Ovary (tissue), 9 donors: ENCODE results near the gene ICAM5. TPM values are rescaled to one million over a fixed set of nuclear protein-coding genes. Genes with fewer than 3 reads are reported as not detected.
"Not testable (repeated sequence)": the region's sequence is repeated elsewhere in the genome, so short reads cannot be mapped to it uniquely, and the experiment has no call there.

Experiments used
- DNase-seq, 5 donors: peaks; one replicate each; pipeline ENCODE4 v3.0.0-alpha.2; 2019 to 2020
- H3K27ac ChIP-seq, 2 donors: fragments of 200-600 bp; one replicate each; pipeline versions ENCODE4 v1.5.1 to v1.8.0; 2019 to 2022
- H3K27me3 ChIP-seq: fragments of 200-600 bp; one replicate; pipeline ENCODE4 v1.8.0; 2022
- H3K36me3 ChIP-seq: fragments of 200-600 bp; sonication (generic); one replicate; pipeline ENCODE4 v1.5.1; 2019
- H3K4me1 ChIP-seq: one replicate; pipeline ENCODE4 v1.8.1; 2013; ENCODE audit warnings: mild to moderate bottlenecking, moderate library complexity; ENCODE audit not compliant: insufficient read depth
- H3K4me3 ChIP-seq: fragments of 200-600 bp; sonication (generic); one replicate; pipeline ENCODE4 v1.5.1; 2017
- H3K9me3 ChIP-seq, 2 donors: fragments of 200-600 bp in 1 of 2; sonication (generic) in 1 of 2; one replicate each; pipeline versions ENCODE4 v1.5.1 to v1.8.1; 2013 to 2019; ENCODE audit warnings: mild to moderate bottlenecking in 1 of 2, moderate library complexity in 1 of 2
- CTCF ChIP-seq, 3 donors: fragments of 450-650 bp in 2 of 3; fragments of 200-600 bp in 1 of 3; IDR thresholded peaks; one replicate each; pipeline versions ENCODE4 v1.5.1 to v1.8.0; 2016 to 2022; ENCODE audit warnings: antibody characterized with exemption in 3 of 3, mild to moderate bottlenecking in 1 of 3
- EP300 ChIP-seq: sonication (generic); formaldehyde crosslinking; IDR thresholded peaks from one replicate; pipeline ENCODE4 v1.6.1; 2017; ENCODE audit warnings: antibody characterized with exemption
- POLR2A ChIP-seq: fragments of 450-650 bp; IDR thresholded peaks from one replicate; pipeline ENCODE4 v1.6.1; 2017; ENCODE audit warnings: antibody characterized with exemption, mild to moderate bottlenecking, moderate library complexity
- WGBS, 3 donors: extraction: QIAGEN DNeasy Blood & Tissue Kit in 1 of 3; methylation state at CpG; one replicate each; pipeline versions ENCODE4 v1.1.5 to v1.1.7; 2013 to 2017; 5-methylcytosine and 5-hydroxymethylcytosine counted together
- intact Hi-C, 4 donors: fragments of 100-400 bp; cut with DNase I; formaldehyde crosslinking; loops; one replicate each; pipeline versions ENCODE4 v1.11.0 to v1.15.1; 2022 to 2023
- polyA plus RNA-seq, 2 donors: library from polyadenylated mRNA; stranded (reverse); fragments of 200-250 nt in 1 of 2; fragments of 350-450 nt in 1 of 2; fragmentation: Illumina TruSeq in 1 of 2; extraction: RNeasy Lipid Tissue Mini Kit (QIAGEN cat#74804) in 1 of 2; gene quantifications; one replicate each; pipeline ENCODE4 v1.2.3, GENCODE V29; 2013 to 2014
- total RNA-seq, 7 donors: library from RNA; depleted of rRNA in 2 of 7; stranded (reverse); fragments of >200 nt in 2 of 7; fragmentation: NEBNext Ultra II Directional in 3 of 7; extraction: Animal tissue kit (Norgen Biotek cat#: 25700) in 3 of 7; gene quantifications; one replicate each; pipeline versions ENCODE4 v1.1.0 to v1.2.4, GENCODE V29; 2016 to 2023
- donor health status: DM: no; HTN: no; CAD: no; lungs with moderate emphysema.
- donor health status: DM: no; HTN: no; CAD: no.
- donor health status: Bipolar disorder and iron deficiency.
- donor health status: DM: yes; HTN: yes; CAD: no.
- donor health status: DM: no; HTN: no; CAD: no.
- donor health status: DM: yes; HTN: yes; CAD: no.

The ICAM5 gene
- total and polyA plus RNA-seq, 9 donors, result 0.11 to 16.1 (median 1.7) TPM; not detected in 1

DNA sequence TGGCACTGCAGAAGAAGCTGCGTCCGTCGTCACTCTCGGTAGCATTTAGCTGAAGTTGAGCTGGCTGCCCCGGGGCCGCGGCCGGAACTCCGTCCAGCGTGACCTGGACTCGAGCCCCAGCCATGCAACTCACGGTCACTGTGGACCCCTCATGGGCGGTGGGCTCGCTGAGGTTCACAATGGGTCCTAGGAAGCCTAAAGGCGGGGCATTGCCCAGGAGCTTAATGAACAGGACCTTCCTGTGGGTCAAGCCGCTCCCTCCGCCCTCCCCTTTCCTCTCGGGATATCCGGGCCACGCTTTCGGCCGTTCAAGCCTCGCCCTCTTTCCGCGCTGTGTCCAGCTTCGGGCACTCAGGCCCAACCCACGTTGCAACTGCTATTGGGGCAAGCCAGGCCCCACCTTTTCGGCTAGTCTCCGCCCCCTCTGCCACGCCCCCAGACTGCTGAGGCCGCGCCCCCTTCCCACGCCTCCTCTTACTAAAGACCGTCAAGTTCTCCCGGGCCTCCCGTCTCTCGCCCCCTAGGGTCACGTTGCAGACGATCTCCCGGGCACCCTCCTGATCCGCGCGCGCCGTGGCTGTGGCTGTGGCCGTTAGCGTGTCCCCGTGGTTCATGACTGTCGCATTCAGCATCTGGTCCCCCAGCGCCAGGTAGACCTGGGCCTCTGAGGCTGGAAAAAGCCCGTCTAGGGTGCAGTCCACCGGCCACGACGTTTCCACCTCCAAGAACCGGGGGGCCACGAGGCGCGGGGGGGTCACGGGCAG is 45.0 kb downstream of the ICAM5 start:
- peaks cover 12% of the 10 kb centered on the region for H3K4me1 ChIP-seq
- H3K36me3 ChIP-seq, result no peaks in the 10 kb centered on the region
- TF ChIP-seq POLR2A, result no peak
- no peak for TF ChIP-seq EP300
- TF ChIP-seq CTCF (IDR thresholded peaks at IDR 0.05), result no peak
- peak overlapping the region in 1 of 2 donors; percentile 63 for H3K27ac ChIP-seq
- intact Hi-C loops, result loop anchor here in 1 of 4 donors (5.0 kb wide), 1 partner anchor 48 kb away; the partner anchor contains the start of gene TYK2
- peak overlapping the region; percentile 91 for H3K4me3 ChIP-seq
- peak; percentile 94 to 98 (median 97) for DNase-seq
- no peaks in the 10 kb centered on the region for H3K9me3 ChIP-seq
- no peaks in the 10 kb centered on the region for H3K27me3 ChIP-seq
- WGBS, 3 donors, result 1 to 4% (median 3%) methylated on average over 48 to 59 of the region's 59 CpGs

- WGBS, 3 donors, result 44 to 55% (median 51%) methylated on average over 25 to 26 of the region's 26 CpGs
- intact Hi-C loops, result no loop called here
- TF ChIP-seq CTCF (IDR thresholded peaks at IDR 0.05) (no peak), EP300 (no peak), POLR2A (no peak)
- H3K4me1 ChIP-seq, result peaks cover 12% of the 10 kb centered on the region
- no peaks in the 10 kb centered on the region for H3K9me3 ChIP-seq
- no peak overlapping the region for H3K4me3 ChIP-seq
- H3K27me3 ChIP-seq, result no peaks in the 10 kb centered on the region
- peak overlapping the region in 1 of 2 donors; percentile 14 for H3K27ac ChIP-seq
- H3K36me3 ChIP-seq, result no peaks in the 10 kb centered on the region
- peak in 3 of 5 donors; percentile 21 to 51 (median 44) for DNase-seq
These were observed 45.7 kb downstream of the ICAM5 start for GRCh38 chr19:10335352-10335985.

- DNase-seq, intact Hi-C loops, H3K9me3 ChIP-seq, H3K27ac ChIP-seq, H3K27me3 ChIP-seq, H3K4me3 ChIP-seq, H3K36me3 ChIP-seq: not testable (repeated sequence)
- 91 to 95% (median 95%) methylated on average over 9 of the region's 9 CpGs for WGBS, 3 donors
- peaks cover 12% of the 10 kb centered on the region for H3K4me1 ChIP-seq
These were observed 47.0 kb downstream of the ICAM5 start for GRCh38 chr19:10336725-10337124.

DNA sequence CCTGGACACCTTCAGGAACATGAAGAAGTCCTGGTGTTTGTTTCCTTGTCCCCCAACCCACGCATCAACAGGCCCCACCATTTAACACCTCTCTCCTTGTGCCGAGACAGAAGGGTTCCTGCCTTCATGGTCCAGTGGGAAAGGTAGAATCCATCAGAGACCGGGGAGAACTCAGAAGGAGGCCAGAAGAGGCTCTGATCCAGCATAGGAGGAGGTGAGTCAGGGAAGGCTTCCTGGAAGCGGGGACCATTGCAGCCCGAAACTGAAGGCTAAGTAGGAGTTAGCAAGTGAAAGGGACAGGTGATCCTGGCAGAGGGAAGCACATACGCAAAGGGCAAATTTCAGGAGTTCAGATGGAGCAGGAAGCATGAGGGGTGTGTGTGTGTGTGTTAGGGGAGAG is 49.2 kb downstream of the ICAM5 start:
- TF ChIP-seq POLR2A (no peak), CTCF (IDR thresholded peaks at IDR 0.05) (no peak), EP300 (no peak)
- Histone ChIP-seq H3K4me1 (peaks cover 7% of the 10 kb centered on the region), H3K9me3 (no peaks in the 10 kb centered on the region), H3K4me3 (no peak overlapping the region), H3K27ac (no peak overlapping the region), H3K27me3 (no peaks in the 10 kb centered on the region), H3K36me3 (no peaks in the 10 kb centered on the region)
- 81 to 82% (median 81%) methylated on average over 6 of the region's 6 CpGs for WGBS, 3 donors
- intact Hi-C loops, result no loop called here
- no peak for DNase-seq

DNA sequence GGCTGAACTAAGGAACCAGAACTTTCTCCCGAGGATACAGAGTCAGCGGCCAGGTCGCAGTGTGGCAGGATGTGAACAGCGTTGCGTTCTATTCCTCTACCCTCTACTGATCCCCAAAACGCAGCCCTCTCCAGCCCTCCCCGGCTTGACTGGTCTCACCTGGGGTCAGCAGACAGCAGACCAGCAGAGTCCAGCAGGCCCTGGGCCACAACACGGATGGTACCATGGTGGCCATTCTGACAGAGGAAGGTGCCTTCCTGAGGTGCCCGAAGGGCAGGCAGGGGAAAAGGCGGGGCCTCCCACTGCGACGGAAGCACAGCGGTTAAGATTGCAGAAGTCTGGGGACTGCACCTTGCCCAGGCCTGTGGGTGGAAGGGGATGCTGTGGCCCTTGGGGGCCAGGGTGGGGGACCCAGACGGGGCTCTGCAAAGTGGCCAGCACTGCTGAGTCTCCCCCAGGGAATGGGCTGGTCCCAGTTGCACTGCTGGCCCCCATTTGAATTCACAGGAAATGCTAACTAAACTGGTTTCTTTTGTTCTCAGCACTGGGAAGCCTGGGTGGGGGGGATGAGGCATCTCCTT is 49.7 kb downstream of the ICAM5 start, which contains the start of gene ICAM3:
Gene ICAM3, minus strand, starts transcription at position 245 of the 581 bp plus-strand sequence. Its CDS starts 10 bp downstream, at position 235.
- DNase-seq, result no peak
- Histone ChIP-seq H3K4me3 (no peak within 1 kb of the TSS), H3K4me1 (peaks cover 4% of the 10 kb centered on the region), H3K27ac (no peak within 1 kb of the TSS), H3K9me3 (no peaks in the 10 kb centered on the region), H3K36me3 (no peaks in the 10 kb centered on the region), H3K27me3 (no peaks in the 10 kb centered on the region)
- TF ChIP-seq CTCF (IDR thresholded peaks at IDR 0.05) (no peak), POLR2A (no peak), EP300 (no peak)
- WGBS, 3 donors, result 63 to 76% (median 64%) methylated on average over 14 of the region's 14 CpGs
- intact Hi-C loops, result no loop called here
